Spleen (tissue), 7 donors: ENCODE measurements around the gene WSCD2.

ENCODE experiments used
- CTCF ChIP-seq, 11 experiments: fragments of 200-600 bp in 7 of 11; fragments of 450-650 bp in 4 of 11; sonication (generic) in 4 of 11; IDR thresholded peaks in 8 of 11; conservative IDR thresholded peaks in 3 of 11; 1 replicate in 7 of 11; 2 replicates in 4 of 11; pipeline versions ENCODE4 v1.4.0 to v1.8.0; 2016 to 2021; ENCODE audit warnings: antibody characterized with exemption in 11 of 11, inconsistent platforms in 4 of 11, mild to moderate bottlenecking in 1 of 11
- POLR2A ChIP-seq, 3 donors: fragments of 450-650 bp; IDR thresholded peaks; one replicate each; pipeline ENCODE4 v1.5.1; 2017; ENCODE audit warnings: antibody characterized with exemption in 3 of 3, mild to moderate bottlenecking in 1 of 3
- POLR2AphosphoS5 ChIP-seq, 3 donors: sonication (generic); formaldehyde crosslinking; IDR thresholded peaks; one replicate each; pipeline ENCODE4 v1.5.1; 2017; ENCODE audit warnings: antibody characterized with exemption in 3 of 3
- donor health status: DM: no; HTN: no; CAD: no; lungs with moderate emphysema.
- donor health status: DM: no; HTN: no; CAD: no.
- donor health status: DM: no; HTN: no; CAD: no.

- no peak for TF ChIP-seq CTCF (IDR thresholded peaks at IDR 0.05 in 8 of 11, conservative IDR thresholded peaks at IDR 0.05 in 3 of 11)
- TF ChIP-seq POLR2AphosphoS5 (IDR thresholded peaks at IDR 0.05): no peak
- no peak for TF ChIP-seq POLR2A (IDR thresholded peaks at IDR 0.05)
Measured at GRCh38 chr12:108176292-108176691, 47.2 kb downstream of the WSCD2 start.
